Lung (tissue), 12 donors: ENCODE data around the gene CD63. TPM values are rescaled to one million over a fixed set of nuclear protein-coding genes. Genes with fewer than 3 reads are reported as not detected.
A peak's percentile ranks its signal among the peaks of the same experiment; 100 is the strongest.

Experiments used
- ATAC-seq: fragments of 200-7000 bp; cut with Tn5 transposase; one replicate; pipeline ENCODE4 v1.9.1; 2020; ENCODE audit warnings: moderate number of reproducible peaks; ENCODE audit not compliant: insufficient read depth, low FRiP score
- DNase-seq, 3 donors: peaks; one replicate each; pipeline ENCODE4 v3.0.0-alpha.2; 2013 to 2017
- H3K27ac ChIP-seq, 2 donors: one replicate each; pipeline ENCODE4 v1.5.1; 2013; ENCODE audit warnings: mild to moderate bottlenecking in 2 of 2, moderate library complexity in 2 of 2, control low read depth in 1 of 2, inconsistent platforms in 1 of 2, low read depth in 1 of 2, low read length in 1 of 2
- H3K27me3 ChIP-seq, 3 donors: one replicate each; pipeline ENCODE4 v1.5.1; 2013; ENCODE audit warnings: low read length in 2 of 3; ENCODE audit not compliant: control insufficient read depth in 3 of 3, insufficient read depth in 3 of 3
- H3K36me3 ChIP-seq, 4 donors: one replicate each; pipeline ENCODE4 v1.5.1; 2013; ENCODE audit warnings: low read length in 4 of 4, mild to moderate bottlenecking in 1 of 4, moderate library complexity in 1 of 4; ENCODE audit not compliant: control insufficient read depth in 4 of 4, insufficient read depth in 4 of 4
- H3K4me1 ChIP-seq, 5 donors: one replicate each; pipeline ENCODE4 v1.5.1; 2013; ENCODE audit warnings: low read length in 5 of 5, mild to moderate bottlenecking in 2 of 5, moderate library complexity in 1 of 5; ENCODE audit not compliant: control insufficient read depth in 5 of 5, insufficient read depth in 5 of 5
- H3K4me3 ChIP-seq: one replicate; pipeline ENCODE4 v1.5.1; 2013; ENCODE audit warnings: mild to moderate bottlenecking, control low read depth, moderate library complexity
- H3K9ac ChIP-seq, 2 donors: one replicate each; pipeline ENCODE4 v1.5.1; 2013; ENCODE audit warnings: low read length in 2 of 2, control low read depth in 1 of 2; ENCODE audit not compliant: insufficient read depth in 1 of 2
- H3K9me3 ChIP-seq, 4 donors: one replicate each; pipeline ENCODE4 v1.5.1; 2013; ENCODE audit warnings: low read length in 3 of 4, mild to moderate bottlenecking in 1 of 4, moderate library complexity in 1 of 4; ENCODE audit not compliant: control insufficient read depth in 4 of 4, insufficient read depth in 3 of 4
- WGBS, 2 donors: extraction: QIAGEN DNeasy Blood & Tissue Kit; methylation state at CpG; one replicate each; pipeline ENCODE4 v1.1.7; 2013; 5-methylcytosine and 5-hydroxymethylcytosine counted together
- polyA plus RNA-seq, 2 donors: library from polyadenylated mRNA; stranded (reverse); fragments of 200-250 nt; gene quantifications; one replicate each; pipeline ENCODE4 v1.2.1, GENCODE V29; 2013
- total RNA-seq, 2 donors: library from RNA; depleted of rRNA in 1 of 2; stranded (reverse); fragments of >200 nt in 1 of 2; gene quantifications; one replicate each; pipeline ENCODE4 v1.2.1, GENCODE V29; 2014 to 2021
- TF ChIP-seq, protein P1 (sequence below): IDR thresholded peaks from 2 replicates; pipeline ENCODE4 v1.5.1; 2012; ENCODE audit warnings: mild to moderate bottlenecking; ENCODE audit errors: control extremely low read depth, extremely low read depth
- donor health status: control.
- donor health status: control.
- donor health status: Bipolar disorder and iron deficiency.
- donor health status: healthy.
- donor health status: DM: yes; HTN: yes; CAD: no.

The CD63 gene
- total and polyA plus RNA-seq, 4 donors, result 516 to 2,824 (median 1,627) TPM

DNA sequence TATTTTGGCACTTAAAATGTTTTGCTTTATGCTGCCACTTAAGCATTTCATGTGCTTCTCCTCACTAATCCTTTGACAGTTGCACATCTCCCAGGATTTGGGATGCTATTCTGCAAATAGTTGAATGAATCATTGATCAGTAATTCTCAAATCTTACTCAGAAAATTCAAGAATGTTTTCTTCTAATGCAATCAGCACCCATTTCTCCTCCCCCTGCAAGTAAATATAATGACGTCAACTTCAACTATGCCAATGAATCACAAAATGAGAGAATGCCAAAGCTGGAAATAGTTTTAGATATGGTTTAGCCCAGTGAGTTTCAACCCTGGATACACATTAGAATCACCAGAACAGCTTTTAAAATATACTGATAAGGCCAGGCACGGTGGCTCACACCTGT, 15.1 kb downstream of the CD63 start:
- WGBS, 2 donors, result 81 to 98% methylated on average over 2 of the region's 2 CpGs
- TF ChIP-seq, protein P1, sequence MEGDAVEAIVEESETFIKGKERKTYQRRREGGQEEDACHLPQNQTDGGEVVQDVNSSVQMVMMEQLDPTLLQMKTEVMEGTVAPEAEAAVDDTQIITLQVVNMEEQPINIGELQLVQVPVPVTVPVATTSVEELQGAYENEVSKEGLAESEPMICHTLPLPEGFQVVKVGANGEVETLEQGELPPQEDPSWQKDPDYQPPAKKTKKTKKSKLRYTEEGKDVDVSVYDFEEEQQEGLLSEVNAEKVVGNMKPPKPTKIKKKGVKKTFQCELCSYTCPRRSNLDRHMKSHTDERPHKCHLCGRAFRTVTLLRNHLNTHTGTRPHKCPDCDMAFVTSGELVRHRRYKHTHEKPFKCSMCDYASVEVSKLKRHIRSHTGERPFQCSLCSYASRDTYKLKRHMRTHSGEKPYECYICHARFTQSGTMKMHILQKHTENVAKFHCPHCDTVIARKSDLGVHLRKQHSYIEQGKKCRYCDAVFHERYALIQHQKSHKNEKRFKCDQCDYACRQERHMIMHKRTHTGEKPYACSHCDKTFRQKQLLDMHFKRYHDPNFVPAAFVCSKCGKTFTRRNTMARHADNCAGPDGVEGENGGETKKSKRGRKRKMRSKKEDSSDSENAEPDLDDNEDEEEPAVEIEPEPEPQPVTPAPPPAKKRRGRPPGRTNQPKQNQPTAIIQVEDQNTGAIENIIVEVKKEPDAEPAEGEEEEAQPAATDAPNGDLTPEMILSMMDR, result no peak
- Histone ChIP-seq H3K9me3 (no peaks in the 10 kb centered on the region), H3K27me3 (peaks cover 0 to 3% (median 0%) of the 10 kb centered on the region in 3 donors), H3K9ac (no peak overlapping the region), H3K36me3 (peaks cover 0 to under 1% (median 0%) of the 10 kb centered on the region in 4 donors), H3K4me1 (peaks cover 14 to 49% (median 18%) of the 10 kb centered on the region in 5 donors), H3K4me3 (no peak overlapping the region), H3K27ac (peak overlapping the region in 1 of 2 donors; percentile 61)
- DNase-seq (no peak), ATAC-seq (no peak)

DNA sequence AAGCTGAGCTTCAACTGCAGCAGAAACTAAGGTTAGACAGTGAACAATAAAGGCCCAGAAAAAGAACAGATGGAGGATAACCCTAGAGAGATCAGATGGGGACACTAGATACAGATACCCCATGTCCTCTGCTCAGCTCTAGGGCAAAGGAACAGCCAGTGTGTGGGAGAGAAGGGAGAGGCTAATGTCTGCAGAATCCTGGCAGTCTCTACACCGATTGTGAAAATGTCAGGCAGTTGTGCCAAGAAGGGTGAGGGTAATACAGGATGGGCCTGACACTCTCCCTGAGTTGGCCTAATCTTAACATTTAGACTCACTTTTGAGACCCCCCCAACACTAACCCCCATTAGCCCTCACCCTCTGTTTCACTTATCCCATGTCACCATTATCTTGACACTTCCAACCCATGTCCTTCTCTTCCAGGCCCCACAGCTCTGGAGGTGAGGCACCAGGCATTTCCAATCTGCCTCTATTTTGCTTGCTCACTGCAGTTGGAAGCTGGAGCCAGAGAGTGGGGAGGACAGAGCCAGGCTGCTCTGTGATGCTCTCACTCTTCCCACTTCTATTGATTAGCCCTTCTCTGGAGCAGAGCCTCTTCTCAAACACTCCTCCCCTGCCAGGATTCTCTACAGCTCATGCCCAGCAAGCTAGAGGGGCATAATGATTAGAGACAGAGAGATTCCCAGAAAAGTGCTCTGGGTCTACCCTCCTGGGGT, 16.0 kb downstream of the CD63 start:
- peaks cover 0 to 3% (median 0%) of the 10 kb centered on the region in 3 donors for H3K27me3 ChIP-seq
- H3K27ac ChIP-seq, result peak overlapping the region in 1 of 2 donors; percentile 85
- H3K9ac ChIP-seq, result no peak overlapping the region
- ATAC-seq (no peak), DNase-seq (no peak)
- TF ChIP-seq, protein P1, result no peak
- no peaks in the 10 kb centered on the region for H3K36me3 ChIP-seq
- H3K4me3 ChIP-seq, result no peak overlapping the region
- H3K4me1 ChIP-seq, result peaks cover 10 to 48% (median 14%) of the 10 kb centered on the region in 5 donors
- WGBS, 2 donors, result 46 to 56% methylated on average over 1 of the region's 1 CpG
- no peaks in the 10 kb centered on the region for H3K9me3 ChIP-seq

DNA sequence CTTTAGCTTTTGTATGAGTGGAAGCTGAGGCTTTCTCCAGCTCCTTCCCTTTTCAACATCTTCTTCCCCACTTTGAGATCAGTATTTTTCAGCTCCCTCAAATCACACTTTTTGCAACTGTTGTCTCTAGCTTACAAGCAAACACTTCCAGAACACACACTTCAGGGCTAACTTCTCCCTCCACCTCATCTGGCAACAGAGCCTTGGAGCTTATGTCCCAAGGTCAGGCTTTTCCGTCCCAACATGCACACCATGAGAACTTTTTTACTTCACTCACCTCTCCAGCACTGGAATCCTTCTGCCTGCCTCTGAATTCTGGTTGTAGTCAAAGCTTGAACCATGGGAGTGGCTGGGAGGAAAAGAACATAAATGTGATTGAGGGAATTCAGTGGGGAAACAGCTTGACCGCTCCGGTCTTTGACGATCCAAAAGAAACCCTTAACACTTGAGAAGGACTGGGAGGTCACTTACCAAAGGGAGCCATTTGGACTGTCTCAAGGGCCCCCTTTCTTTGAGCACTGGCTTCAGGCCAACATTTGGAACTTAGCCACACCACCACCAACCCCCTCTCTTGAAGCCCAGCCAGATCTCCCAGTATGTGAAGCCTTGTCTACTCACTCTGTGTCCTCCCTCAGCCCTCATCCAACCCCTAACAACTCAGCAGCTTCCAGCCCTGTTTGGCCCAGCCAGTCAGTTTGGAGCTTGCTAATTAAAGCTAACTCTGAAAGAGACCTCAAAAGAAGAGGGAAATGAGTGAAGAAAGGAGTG, 16.8 kb downstream of the CD63 start:
- Histone ChIP-seq H3K27me3 (peaks cover 0 to 3% (median 3%) of the 10 kb centered on the region in 3 donors), H3K27ac (peak overlapping the region; percentile 35 to 85), H3K9ac (peak overlapping the region in 1 of 2 donors; percentile 26), H3K9me3 (no peaks in the 10 kb centered on the region), H3K36me3 (no peaks in the 10 kb centered on the region), H3K4me1 (peaks cover 3 to 44% (median 12%) of the 10 kb centered on the region in 5 donors), H3K4me3 (no peak overlapping the region)
- WGBS, 2 donors, result 66 to 73% methylated on average over 4 of the region's 4 CpGs
- ATAC-seq (no peak), DNase-seq (peak; percentile 83 to 92 (median 88))
- TF ChIP-seq, protein P1, result no peak
